Measurements from ENCODE around the gene ZNF562.
"Not testable (repeated sequence)": the region's sequence is repeated elsewhere in the genome, so short reads cannot be mapped to it uniquely, and the experiment has no call there.

The ZNF562 gene

GRCh38 chr19:9668544-9668943 lies 6.4 kb downstream of the ZNF562 start:
- H3K4me3 ChIP-seq (ENCODE audit: low read depth, low read length): no peak overlapping the region
- TF ChIP-seq CTCF (IDR thresholded peaks at IDR 0.05; ENCODE audit: low read depth, low read length): no peak

GRCh38 chr19:9667898-9668297 lies 7.0 kb downstream of the ZNF562 start:
- no peak for TF ChIP-seq CTCF (IDR thresholded peaks at IDR 0.05; ENCODE audit: low read depth, low read length)
- no peak overlapping the region for H3K4me3 ChIP-seq (ENCODE audit: low read depth, low read length)

- no peak overlapping the region for H3K4me3 ChIP-seq (ENCODE audit: low read depth, low read length)
- no peak for TF ChIP-seq CTCF (IDR thresholded peaks at IDR 0.05; ENCODE audit: low read depth, low read length)
Measured at GRCh38 chr19:9658769-9659168, 16.1 kb downstream of the ZNF562 start.

GRCh38 chr19:9653066-9653555 lies 21.8 kb downstream of the ZNF562 start:
- H3K4me3 ChIP-seq (ENCODE audit: low read depth, low read length): not testable (repeated sequence)

- not testable (repeated sequence) for H3K4me3 ChIP-seq (ENCODE audit: low read depth, low read length)
Measured at GRCh38 chr19:9651464-9651863, 23.4 kb downstream of the ZNF562 start.

GRCh38 chr19:9650345-9650744 lies 24.6 kb downstream of the ZNF562 start:
- no peak for TF ChIP-seq CTCF (IDR thresholded peaks at IDR 0.05; ENCODE audit: low read depth, low read length)
- no peak overlapping the region for H3K4me3 ChIP-seq (ENCODE audit: low read depth, low read length)

GRCh38 chr19:9645472-9645871 lies 29.4 kb downstream of the ZNF562 start:
- no peak for TF ChIP-seq CTCF (IDR thresholded peaks at IDR 0.05; ENCODE audit: low read depth, low read length)
- no peak overlapping the region for H3K4me3 ChIP-seq (ENCODE audit: low read depth, low read length)

GRCh38 chr19:9644472-9644871 lies 30.4 kb downstream of the ZNF562 start:
- H3K4me3 ChIP-seq (ENCODE audit: low read depth, low read length): no peak overlapping the region
- TF ChIP-seq CTCF (IDR thresholded peaks at IDR 0.05; ENCODE audit: low read depth, low read length): no peak

All from WI38 (cell line).